B cell (primary cell): ENCODE measurements around the gene EIF2A. TPM values are rescaled to one million over a fixed set of nuclear protein-coding genes. Genes with fewer than 3 reads are reported as not detected.

Experiments
- ATAC-seq: fragments of 200-7000 bp; cut with Tn5 transposase; one replicate; pipeline ENCODE4 v1.10.0; 2021; ENCODE audit warnings: low read depth, mild to moderate bottlenecking, moderate number of reproducible peaks, moderate library complexity
- CTCF ChIA-PET: fragments of 350-600 bp; sonication (Branson Sonifier 250); formaldehyde crosslinking; loops from one replicate; lab custom pipeline; 2021; ENCODE audit warnings: antibody characterized with exemption, inconsistent platforms; lab: Charles Lee
- POLR2A ChIA-PET: fragments of 350-600 bp; sonication (Branson Sonifier 250); formaldehyde crosslinking; loops from one replicate; lab custom pipeline; 2021; ENCODE audit warnings: antibody characterized with exemption; lab: Charles Lee
- DNase-seq: peaks from one replicate; pipeline ENCODE4 v3.0.0; 2013
- H2AFZ ChIP-seq: 2 replicates; pipeline ENCODE4 v1.6.1; 2012; ENCODE audit warnings: mild to moderate bottlenecking, low read depth, low read length; ENCODE audit not compliant: insufficient read depth, poor library complexity, severe bottlenecking
- H3K27ac ChIP-seq, 2 donors: 1 replicate in 1 of 2; 2 replicates in 1 of 2; pipeline ENCODE4 v1.5.1; 2012 to 2013; ENCODE audit warnings: low read length in 2 of 2, mild to moderate bottlenecking in 2 of 2, moderate library complexity in 1 of 2
- H3K27me3 ChIP-seq, 4 experiments: fragments of 200-600 bp in 1 of 4; sonication (generic) in 1 of 4; replicated peaks in 1 of 4; 1 replicate in 2 of 4; 2 replicates in 2 of 4; pipeline versions ENCODE4 v1.6.1 to v1.7.0; 2013 to 2016; ENCODE audit warnings: low read length in 3 of 4, mild to moderate bottlenecking in 2 of 4, mixed read lengths in 1 of 4, moderate library complexity in 1 of 4; ENCODE audit not compliant: insufficient read depth in 4 of 4, control insufficient read depth in 3 of 4; ENCODE audit errors: control extremely low read depth in 1 of 4
- H3K36me3 ChIP-seq, 2 experiments: replicated peaks in 1 of 2; 1 replicate in 1 of 2; 2 replicates in 1 of 2; pipeline versions ENCODE4 v1.6.1 to v1.7.1; 2013; ENCODE audit warnings: low read length in 1 of 2; ENCODE audit not compliant: insufficient read depth in 2 of 2, control insufficient read depth in 1 of 2; ENCODE audit errors: control extremely low read depth in 1 of 2, extremely low read depth in 1 of 2
- H3K4me1 ChIP-seq, 2 donors: fragments of 200-600 bp in 1 of 2; sonication (generic) in 1 of 2; 1 replicate in 1 of 2; 2 replicates in 1 of 2; pipeline versions ENCODE4 v1.5.1 to v1.6.1; 2013 to 2017; ENCODE audit warnings: low read length in 2 of 2; ENCODE audit not compliant: control insufficient read depth in 2 of 2, insufficient read depth in 2 of 2
- H3K4me2 ChIP-seq: replicated peaks from 2 replicates; pipeline ENCODE3; 2012; ENCODE audit warnings: mild to moderate bottlenecking, low read depth, low read length; ENCODE audit not compliant: poor library complexity, severe bottlenecking
- H3K4me3 ChIP-seq, 5 experiments: fragments of 200-600 bp in 1 of 5; sonication (generic) in 1 of 5; 1 replicate in 3 of 5; 2 replicates in 2 of 5; pipeline versions ENCODE4 v1.5.1 to v1.7.0; 2011 to 2016; ENCODE audit warnings: low read length in 4 of 5, mild to moderate bottlenecking in 4 of 5, low read depth in 2 of 5, control low read depth in 1 of 5, moderate library complexity in 1 of 5; ENCODE audit not compliant: insufficient read depth in 1 of 5; ENCODE audit errors: control extremely low read depth in 1 of 5, extremely low read depth in 1 of 5
- H3K79me2 ChIP-seq: fragments of 200-600 bp; sonication (generic); one replicate; pipeline ENCODE4 v1.6.0; 2016; ENCODE audit warnings: low read length; ENCODE audit not compliant: control insufficient read depth, insufficient read depth
- H3K9ac ChIP-seq: fragments of 200-600 bp; sonication (generic); 2 replicates; pipeline ENCODE4 v1.6.1; 2017; ENCODE audit warnings: mild to moderate bottlenecking, low read length, moderate library complexity
- H3K9me3 ChIP-seq, 3 donors: one replicate each; pipeline versions ENCODE4 v1.6.1 to v1.7.1; 2013; ENCODE audit warnings: low read length in 2 of 3; ENCODE audit not compliant: control insufficient read depth in 2 of 3, insufficient read depth in 1 of 3; ENCODE audit errors: control extremely low read depth in 1 of 3
- H4K20me1 ChIP-seq: 2 replicates; pipeline ENCODE4 v1.6.0; 2012; ENCODE audit warnings: mild to moderate bottlenecking, low read length; ENCODE audit not compliant: insufficient read depth, control insufficient read depth, poor library complexity, severe bottlenecking
- H3K27ac Mint-ChIP-seq: one replicate; pipeline ENCODE4 v1.8.0; 2021; ENCODE audit warnings: mixed read lengths
- H3K27me3 Mint-ChIP-seq: one replicate; pipeline ENCODE4 v1.8.0; 2021; ENCODE audit warnings: mixed read lengths
- H3K4me1 Mint-ChIP-seq: one replicate; pipeline ENCODE4 v1.8.0; 2021; ENCODE audit warnings: mixed read lengths
- H3K4me3 Mint-ChIP-seq: one replicate; pipeline ENCODE4 v1.8.0; 2021; ENCODE audit warnings: mixed read lengths
- H3K9me3 Mint-ChIP-seq: one replicate; pipeline ENCODE4 v1.8.0; 2022; ENCODE audit warnings: mixed read lengths; ENCODE audit not compliant: insufficient read depth
- EZH2 ChIP-seq: IDR thresholded peaks from 2 replicates; pipeline ENCODE4 v1.6.1; 2012; ENCODE audit warnings: borderline replicate concordance, low read depth, mild to moderate bottlenecking, moderate library complexity, low read length; ENCODE audit not compliant: insufficient read depth, poor library complexity, severe bottlenecking
- WGBS: methylation state at CpG from one replicate; pipeline ENCODE4 v1.1.5; 2013; ENCODE audit warnings: missing lambda C conversion rate; ENCODE audit not compliant: insufficient coverage; 5-methylcytosine and 5-hydroxymethylcytosine counted together
- intact Hi-C: fragments of 100-400 bp; cut with micrococcal nuclease; formaldehyde crosslinking; loops from one replicate; pipeline ENCODE4 v1.10.0; 2022
- polyA plus RNA-seq: library from polyadenylated mRNA; depleted of rRNA; stranded (reverse); fragments of >200 nt; gene quantifications from 2 replicates; pipeline ENCODE4 v1.2.3, GENCODE V29; 2012
- total RNA-seq, 2 donors: library from RNA; stranded (reverse); fragments of 120-200 nt in 1 of 2; gene quantifications; 1 replicate in 1 of 2; 2 replicates in 1 of 2; pipeline versions ENCODE4 v1.2.3 to v1.2.4, GENCODE V29; 2013 to 2022
- TF ChIP-seq, protein P1 (sequence below): fragments of 200-600 bp; IDR thresholded peaks from one replicate; pipeline ENCODE4 v1.8.0; 2022; ENCODE audit warnings: antibody characterized with exemption, mild to moderate bottlenecking

The EIF2A gene
- total and polyA plus RNA-seq, 2 donors (not counting 1 experiment from before 2014, with no cell fraction given): 63.4 to 78.8 TPM

DNA sequence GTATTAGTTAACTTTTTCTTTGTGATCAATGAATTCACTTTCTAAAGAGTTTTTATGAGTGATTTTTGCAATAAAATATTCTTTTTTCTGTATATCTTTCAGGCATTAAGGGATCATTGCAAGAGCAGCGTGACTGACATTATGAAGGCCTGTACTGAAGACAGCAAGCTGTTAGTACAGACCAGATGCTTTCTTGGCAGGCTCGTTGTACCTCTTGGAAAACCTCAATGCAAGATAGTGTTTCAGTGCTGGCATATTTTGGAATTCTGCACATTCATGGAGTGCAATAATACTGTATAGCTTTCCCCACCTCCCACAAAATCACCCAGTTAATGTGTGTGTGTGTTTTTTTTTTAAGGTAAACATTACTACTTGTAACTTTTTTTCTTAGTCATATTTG, 81.0 kb downstream of the EIF2A start:
- no peak overlapping the region for H2AFZ ChIP-seq
- TF ChIP-seq, protein P1, sequence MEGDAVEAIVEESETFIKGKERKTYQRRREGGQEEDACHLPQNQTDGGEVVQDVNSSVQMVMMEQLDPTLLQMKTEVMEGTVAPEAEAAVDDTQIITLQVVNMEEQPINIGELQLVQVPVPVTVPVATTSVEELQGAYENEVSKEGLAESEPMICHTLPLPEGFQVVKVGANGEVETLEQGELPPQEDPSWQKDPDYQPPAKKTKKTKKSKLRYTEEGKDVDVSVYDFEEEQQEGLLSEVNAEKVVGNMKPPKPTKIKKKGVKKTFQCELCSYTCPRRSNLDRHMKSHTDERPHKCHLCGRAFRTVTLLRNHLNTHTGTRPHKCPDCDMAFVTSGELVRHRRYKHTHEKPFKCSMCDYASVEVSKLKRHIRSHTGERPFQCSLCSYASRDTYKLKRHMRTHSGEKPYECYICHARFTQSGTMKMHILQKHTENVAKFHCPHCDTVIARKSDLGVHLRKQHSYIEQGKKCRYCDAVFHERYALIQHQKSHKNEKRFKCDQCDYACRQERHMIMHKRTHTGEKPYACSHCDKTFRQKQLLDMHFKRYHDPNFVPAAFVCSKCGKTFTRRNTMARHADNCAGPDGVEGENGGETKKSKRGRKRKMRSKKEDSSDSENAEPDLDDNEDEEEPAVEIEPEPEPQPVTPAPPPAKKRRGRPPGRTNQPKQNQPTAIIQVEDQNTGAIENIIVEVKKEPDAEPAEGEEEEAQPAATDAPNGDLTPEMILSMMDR: no peak
- no peak for TF ChIP-seq EZH2
- H3K4me3 ChIP-seq: no peak overlapping the region
- H3K27ac Mint-ChIP-seq: no peak overlapping the region
- ChIA-PET POLR2A (no interaction called here), CTCF (no interaction called here)
- WGBS: 100% methylated on average over 1 of the region's 2 CpGs
- no peak for ATAC-seq
- H3K79me2 ChIP-seq: no peaks in the 10 kb centered on the region
- intact Hi-C loops: no loop called here
- H3K9ac ChIP-seq: no peak overlapping the region
- H3K4me2 ChIP-seq: no peak overlapping the region
- no peaks in the 10 kb centered on the region for H3K4me1 Mint-ChIP-seq
- no peaks in the 10 kb centered on the region for H3K9me3 Mint-ChIP-seq
- no peaks in the 10 kb centered on the region for H3K9me3 ChIP-seq
- no peaks in the 10 kb centered on the region for H3K27me3 ChIP-seq
- H3K36me3 ChIP-seq: peaks cover 8 to 52% of the 10 kb centered on the region in 2 experiments
- H3K27me3 Mint-ChIP-seq: no peaks in the 10 kb centered on the region
- no peak overlapping the region for H3K27ac ChIP-seq
- no peaks in the 10 kb centered on the region for H3K4me1 ChIP-seq
- peaks cover 4% of the 10 kb centered on the region for H4K20me1 ChIP-seq
- no peak overlapping the region for H3K4me3 Mint-ChIP-seq
- no peak for DNase-seq

DNA sequence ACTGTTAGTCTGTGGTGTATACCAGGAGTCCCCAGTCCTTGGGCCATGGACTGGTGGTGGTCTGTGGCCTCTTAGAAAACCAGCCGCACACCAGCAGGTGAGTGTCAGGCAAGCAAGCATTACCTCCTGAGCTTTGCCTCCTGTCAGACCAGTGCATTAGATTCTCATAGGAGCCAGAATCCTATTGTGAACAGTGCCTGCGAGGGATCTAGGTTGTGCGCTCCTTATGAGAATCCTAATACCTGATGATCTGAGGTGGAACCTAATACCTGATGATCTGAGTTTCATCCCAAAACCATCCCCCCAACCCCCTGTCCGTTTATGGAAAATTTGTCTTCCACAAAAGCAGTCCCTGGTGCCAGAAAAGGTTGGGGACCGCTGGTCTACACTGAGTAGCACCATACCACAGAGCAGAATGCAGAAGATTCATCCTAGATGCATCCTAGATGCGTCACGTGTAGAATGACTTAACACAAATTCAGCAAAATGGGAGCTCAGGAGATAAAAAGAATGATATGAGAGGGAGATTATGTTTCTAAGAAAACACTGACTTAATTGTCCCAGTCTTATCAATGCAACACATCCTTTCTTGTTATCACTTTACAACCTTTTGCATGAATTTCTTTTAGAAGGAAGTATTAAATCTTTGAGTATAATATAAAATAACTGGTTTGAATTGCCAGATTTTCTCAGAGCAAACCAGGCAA, 85.1 kb downstream of the EIF2A start:
- TF ChIP-seq EZH2: no peak
- TF ChIP-seq, protein P1: no peak
- no peak for DNase-seq
- Histone ChIP-seq H3K27ac (no peak overlapping the region), H3K4me3 (no peak overlapping the region), H2AFZ (no peak overlapping the region), H3K4me1 (peaks cover 3 to 6% of the 10 kb centered on the region in 2 donors), H4K20me1 (peaks cover under 1% of the 10 kb centered on the region), H3K9me3 (no peaks in the 10 kb centered on the region), H3K36me3 (peaks cover 4 to 26% of the 10 kb centered on the region in 2 experiments), H3K27me3 (no peaks in the 10 kb centered on the region), H3K9ac (no peak overlapping the region), H3K79me2 (no peaks in the 10 kb centered on the region), H3K4me2 (no peak overlapping the region)
- H3K9me3 Mint-ChIP-seq: no peaks in the 10 kb centered on the region
- ATAC-seq: no peak
- no peak overlapping the region for H3K27ac Mint-ChIP-seq
- CTCF ChIA-PET: no interaction called here
- no peak overlapping the region for H3K4me3 Mint-ChIP-seq
- POLR2A ChIA-PET: interaction anchor here (0.7 kb wide), 1 partner anchor 635 kb away, joined by 5 read pairs; no protein-coding TSS in a partner anchor
- H3K27me3 Mint-ChIP-seq: no peaks in the 10 kb centered on the region
- intact Hi-C loops: no loop called here
- H3K4me1 Mint-ChIP-seq: peaks cover 15% of the 10 kb centered on the region
- 100% methylated on average over 5 of the region's 7 CpGs for WGBS
